GM19328 (cell line): ENCODE results near the gene EMSY.
"Not testable (repeated sequence)": the region's sequence is repeated elsewhere in the genome, so short reads cannot be mapped to it uniquely, and the experiment has no call there.

Experiments used
- ATAC-seq: cut with Tn5 transposase; IDR thresholded peaks from one replicate; pipeline ENCODE4 v1.9.1; 2021; ENCODE audit warnings: mild to moderate bottlenecking, moderate library complexity; ENCODE audit not compliant: unreplicated experiment

EMSY gene

DNA sequence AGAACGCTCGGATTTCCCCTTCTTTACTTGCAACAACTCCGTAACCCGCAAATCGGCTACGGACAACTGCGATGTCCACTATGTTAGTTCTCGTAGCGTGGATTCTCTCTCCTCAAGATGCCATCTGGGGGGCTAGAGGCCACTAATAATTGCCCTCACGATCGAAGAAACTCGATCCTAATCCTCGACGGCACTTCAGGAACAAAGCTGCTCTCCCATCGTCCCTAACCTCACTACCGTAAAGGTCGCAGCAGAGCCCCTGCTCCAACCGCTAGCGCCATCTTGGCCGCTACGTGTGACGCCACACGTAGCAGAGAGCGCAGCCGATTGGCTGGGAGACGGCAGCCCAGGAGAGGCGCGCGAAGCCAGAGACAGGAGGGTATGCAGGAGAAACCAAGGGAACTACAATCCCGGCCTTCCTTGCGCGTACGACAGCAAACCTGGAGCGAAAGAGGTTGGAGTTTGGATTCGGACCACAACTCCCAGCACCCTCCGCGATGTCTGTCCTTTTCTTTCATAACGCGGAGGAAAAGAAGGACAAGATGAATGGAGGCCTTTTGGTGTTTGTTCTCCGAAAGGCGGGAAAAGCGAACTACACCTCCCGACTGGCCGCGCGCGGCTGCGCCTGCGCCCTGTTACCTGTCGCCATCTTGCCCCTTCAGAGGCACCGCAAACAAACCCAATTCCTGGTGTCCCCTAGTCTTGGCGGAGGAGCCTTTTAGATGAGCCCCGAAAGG, at the start of gene EMSY:
TSS of gene EMSY (plus strand) at position 635 of the 737 bp plus-strand sequence. CDS start 1,921 bp downstream, outside the sequence.
- ATAC-seq = peak; percentile 94

DNA sequence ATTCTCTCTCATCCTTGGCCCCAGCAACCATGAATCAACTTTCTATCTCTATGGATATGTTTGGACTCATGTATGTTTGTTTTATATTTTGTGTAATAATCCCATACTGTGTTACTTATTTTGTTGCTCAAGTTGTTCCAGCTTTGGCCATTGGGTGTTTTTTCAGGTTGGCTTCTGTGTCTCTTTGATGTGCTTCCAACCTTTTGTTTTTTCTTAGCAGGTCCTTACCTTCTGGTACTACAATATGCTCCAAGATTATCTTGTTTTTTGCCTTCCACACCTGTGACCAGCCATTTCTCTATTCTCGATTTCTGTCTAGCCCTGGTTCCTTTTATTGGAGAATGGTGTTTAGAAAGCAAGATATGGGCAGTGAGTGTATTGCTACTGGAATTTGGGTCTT, 49.5 kb upstream of the EMSY start:
- no peak for ATAC-seq

DNA sequence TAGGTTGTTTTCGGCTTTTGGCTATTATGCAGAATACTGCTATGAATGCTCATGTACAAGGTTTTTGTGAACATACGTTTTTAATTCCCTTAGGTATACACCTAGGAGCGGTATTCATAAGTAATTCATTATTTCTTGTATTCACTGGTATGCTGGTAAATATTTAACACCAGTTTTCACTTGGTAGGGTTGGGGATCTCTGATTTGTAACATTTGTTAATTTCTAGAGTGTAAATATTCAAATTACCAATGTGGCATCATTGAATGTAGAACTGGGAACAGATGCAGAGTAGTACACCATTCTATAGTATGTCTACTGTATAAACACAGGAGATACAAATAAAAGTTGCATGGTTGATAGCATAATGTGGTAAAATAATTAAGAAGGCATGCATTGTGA, 47.4 kb upstream of the EMSY start:
- no peak for ATAC-seq

DNA sequence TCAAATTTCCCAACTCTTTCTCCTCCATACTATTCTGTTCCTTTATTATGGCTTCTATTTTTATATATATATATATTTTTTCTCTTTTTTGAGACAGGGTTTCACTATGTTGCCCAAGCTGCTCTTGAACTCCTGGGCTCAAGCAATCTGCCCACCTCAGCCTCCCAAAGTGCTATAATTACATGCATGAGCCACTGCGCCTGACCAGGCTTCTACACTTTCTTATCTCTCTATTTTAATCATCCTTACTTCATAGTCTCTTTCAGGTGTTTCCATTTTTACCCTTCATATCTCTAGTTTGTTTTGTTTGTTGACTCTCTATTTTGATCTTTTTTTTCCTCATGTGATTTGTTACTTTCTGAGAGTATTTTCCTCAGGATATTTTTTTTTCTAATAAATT, 43.9 kb upstream of the EMSY start:
- ATAC-seq = no peak

- not testable (repeated sequence) for ATAC-seq
Measured at GRCh38 chr11:76401484-76401883, 43.3 kb upstream of the EMSY start.

GRCh38 chr11:76406359-76406758, 38.5 kb upstream of the EMSY start:
- no peak for ATAC-seq

DNA sequence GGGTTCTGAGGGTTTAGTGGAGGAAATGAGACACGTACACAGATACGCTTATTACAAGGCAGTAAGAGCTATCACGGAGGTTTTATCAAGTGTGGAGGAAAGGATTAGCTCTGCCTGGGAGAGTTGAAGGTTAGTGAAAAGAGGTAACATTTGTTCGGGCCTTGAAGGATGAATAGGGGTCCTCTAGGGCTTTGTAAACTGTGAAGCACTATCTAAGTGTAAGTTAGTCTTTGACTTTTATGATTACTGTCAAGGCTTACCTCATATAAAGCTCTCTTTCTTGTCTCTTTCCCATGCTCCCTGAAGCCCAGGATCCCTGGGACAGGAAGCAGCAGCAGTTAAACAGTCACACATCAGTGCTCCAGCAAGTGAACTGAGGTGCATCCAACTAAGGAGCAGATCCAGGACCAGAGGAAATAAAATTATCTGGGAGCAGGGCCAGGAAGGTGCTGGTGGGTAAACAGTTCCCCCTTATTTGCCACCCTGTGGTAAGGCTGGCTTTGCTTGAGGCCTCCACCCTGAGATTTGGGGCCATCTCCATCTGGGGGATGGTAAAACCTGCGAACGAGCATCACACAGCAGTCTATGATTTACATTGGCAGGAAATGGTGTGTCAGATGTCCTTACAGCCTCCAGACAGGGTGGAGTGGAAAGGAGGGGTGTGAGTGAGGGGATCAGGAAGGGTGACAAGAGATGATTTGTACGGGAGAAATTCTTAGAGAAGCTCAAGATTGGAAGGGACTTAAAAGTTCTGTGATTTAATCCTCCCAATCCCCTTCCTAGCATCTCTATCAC, 36.5 kb upstream of the EMSY start:
- ATAC-seq = no peak

DNA sequence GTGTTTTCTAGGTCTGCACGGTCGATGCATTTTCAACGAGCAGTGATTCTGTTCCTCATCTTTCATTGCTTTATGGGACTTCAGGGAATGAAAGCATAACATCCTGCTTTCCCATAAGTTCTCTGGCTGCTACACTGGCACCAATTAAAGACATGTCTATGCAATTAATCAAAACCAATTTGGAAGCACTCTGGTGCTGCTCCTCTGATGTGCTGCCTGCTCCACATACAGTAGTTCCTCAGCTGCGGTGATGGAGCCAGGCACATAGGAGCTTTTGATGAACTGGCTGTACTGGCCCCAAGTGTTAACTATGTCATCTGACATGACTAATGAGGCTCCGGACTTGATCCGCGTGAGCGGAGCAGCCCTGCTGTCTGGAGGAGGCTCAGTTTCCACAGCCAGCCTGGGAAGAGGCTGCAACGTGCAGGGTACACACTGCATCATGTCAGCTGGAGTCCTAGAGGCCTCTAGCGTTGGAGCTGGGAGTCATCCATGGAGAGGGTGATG, 33.9 kb upstream of the EMSY start:
- ATAC-seq = no peak

GRCh38 chr11:76415073-76415472, 29.7 kb upstream of the EMSY start:
- ATAC-seq = no peak

DNA sequence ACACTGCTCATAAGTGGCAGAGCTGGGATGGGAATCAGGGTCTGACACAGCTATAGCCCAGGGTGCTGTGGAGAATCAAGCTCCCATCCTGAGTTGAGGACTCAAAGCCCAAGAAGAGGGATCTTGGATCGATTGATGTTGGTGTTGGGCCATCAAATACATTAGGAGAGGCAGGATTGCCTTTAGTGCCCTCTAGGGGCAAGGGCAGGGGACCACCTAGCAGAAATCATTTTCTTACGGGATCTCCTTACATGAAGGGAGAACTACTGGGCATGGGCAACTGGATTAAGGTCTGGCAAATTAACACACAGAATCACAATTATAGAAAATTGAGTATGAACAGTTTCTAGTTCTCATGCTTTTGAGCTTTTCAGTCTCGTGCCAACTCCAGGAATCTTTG, 24.9 kb upstream of the EMSY start:
- ATAC-seq = no peak

GRCh38 chr11:76424379-76424778, 20.4 kb upstream of the EMSY start:
- no peak for ATAC-seq

GRCh38 chr11:76424891-76425290, 19.9 kb upstream of the EMSY start:
- ATAC-seq = no peak

- ATAC-seq = no peak
Measured at GRCh38 chr11:76426660-76427059, 18.2 kb upstream of the EMSY start.

- no peak for ATAC-seq
Measured at GRCh38 chr11:76436020-76436419, 8.8 kb upstream of the EMSY start.

- no peak for ATAC-seq
Measured at GRCh38 chr11:76443268-76443980, 1.4 kb upstream of the EMSY start.

- no peak for ATAC-seq
Measured at GRCh38 chr11:76444065-76444383, 794 bp upstream of the EMSY start.

DNA sequence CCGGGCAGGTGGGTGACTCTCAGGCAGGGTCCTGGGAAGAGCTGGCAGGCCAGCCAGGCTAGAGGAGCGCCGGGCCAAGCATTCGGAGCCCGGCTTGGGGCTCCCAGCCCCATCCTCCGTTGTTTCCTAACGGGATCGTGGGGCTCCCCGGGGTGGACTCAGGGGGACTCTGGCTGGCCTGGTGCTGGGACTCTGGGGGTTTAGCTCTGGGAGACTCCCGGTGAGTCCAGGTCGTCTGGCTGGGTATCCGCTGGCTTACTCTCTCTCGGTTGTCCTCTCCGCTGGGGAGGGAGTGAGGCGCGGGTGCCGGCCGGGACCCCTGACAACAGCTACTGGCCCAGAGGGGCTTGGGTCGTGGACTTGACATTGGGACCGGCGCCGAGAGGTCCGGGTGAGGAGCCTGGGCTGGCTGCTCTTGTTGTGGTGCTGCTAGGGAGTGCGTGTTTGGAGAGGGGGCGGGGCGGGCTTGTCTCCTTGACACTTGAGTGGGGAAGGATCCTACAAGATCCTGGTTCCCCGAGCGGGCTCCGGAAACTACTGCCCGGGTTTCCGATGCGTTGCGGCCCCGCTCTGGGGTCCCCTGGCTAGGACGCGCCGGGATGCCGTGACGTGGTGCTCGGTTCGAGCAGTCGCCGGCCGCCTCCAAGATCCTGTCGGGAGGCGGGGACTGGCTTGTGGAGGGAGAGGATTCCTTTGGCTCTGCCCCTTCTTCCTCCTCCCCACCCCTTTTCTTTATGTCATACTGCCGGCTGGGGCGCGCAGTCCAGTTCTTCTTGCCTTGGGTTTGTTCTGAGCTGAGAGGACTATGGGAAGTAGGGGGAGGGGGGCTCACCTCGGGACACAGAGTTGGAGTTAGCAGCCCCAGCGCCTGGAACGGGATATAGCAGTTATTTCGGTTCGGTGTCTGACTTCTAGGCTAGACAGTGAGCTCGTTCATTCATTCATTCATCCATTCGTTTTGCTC, 585 bp downstream of the EMSY start:
- ATAC-seq = peak; percentile 13

GRCh38 chr11:76448506-76448905, 3.7 kb downstream of the EMSY start:
- no peak for ATAC-seq

DNA sequence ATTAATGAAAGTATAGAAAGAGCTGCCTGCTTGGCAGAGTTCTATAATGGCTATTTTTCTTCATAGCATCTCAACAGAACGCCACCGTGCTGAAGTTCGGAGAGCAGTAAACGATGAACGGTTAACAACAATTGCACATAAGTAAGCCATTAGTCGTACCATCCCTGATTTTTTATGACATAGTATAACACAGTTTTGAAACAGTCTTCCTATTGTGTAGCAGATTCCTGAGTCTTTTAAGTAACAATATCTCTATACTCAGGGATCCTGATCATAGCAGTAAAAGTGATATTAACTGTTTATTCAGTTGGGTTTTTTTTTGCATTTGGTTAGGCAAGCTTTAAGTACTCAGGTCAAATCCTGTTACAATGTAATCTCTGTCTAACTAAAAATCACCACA, 8.4 kb downstream of the EMSY start:
- no peak for ATAC-seq

- ATAC-seq = no peak
Measured at GRCh38 chr11:76455331-76455730, 10.5 kb downstream of the EMSY start.
